ENCODE measurements around the gene LMCD1. TPM values are rescaled to one million over a fixed set of nuclear protein-coding genes. Genes with fewer than 3 reads are reported as not detected.

The LMCD1 gene, protein sequence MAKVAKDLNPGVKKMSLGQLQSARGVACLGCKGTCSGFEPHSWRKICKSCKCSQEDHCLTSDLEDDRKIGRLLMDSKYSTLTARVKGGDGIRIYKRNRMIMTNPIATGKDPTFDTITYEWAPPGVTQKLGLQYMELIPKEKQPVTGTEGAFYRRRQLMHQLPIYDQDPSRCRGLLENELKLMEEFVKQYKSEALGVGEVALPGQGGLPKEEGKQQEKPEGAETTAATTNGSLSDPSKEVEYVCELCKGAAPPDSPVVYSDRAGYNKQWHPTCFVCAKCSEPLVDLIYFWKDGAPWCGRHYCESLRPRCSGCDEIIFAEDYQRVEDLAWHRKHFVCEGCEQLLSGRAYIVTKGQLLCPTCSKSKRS
- total RNA-seq: 10 to 100 TPM; 13.9 to 64.6 (median 25.6) TPM

GRCh38 chr3:8501371-8502131 is at the start of gene LMCD1:
Gene LMCD1, plus strand, starts transcription at chr3:8501823. Its CDS starts 116 bp downstream, at chr3:8501939.
- TF ChIP-seq, protein P1, sequence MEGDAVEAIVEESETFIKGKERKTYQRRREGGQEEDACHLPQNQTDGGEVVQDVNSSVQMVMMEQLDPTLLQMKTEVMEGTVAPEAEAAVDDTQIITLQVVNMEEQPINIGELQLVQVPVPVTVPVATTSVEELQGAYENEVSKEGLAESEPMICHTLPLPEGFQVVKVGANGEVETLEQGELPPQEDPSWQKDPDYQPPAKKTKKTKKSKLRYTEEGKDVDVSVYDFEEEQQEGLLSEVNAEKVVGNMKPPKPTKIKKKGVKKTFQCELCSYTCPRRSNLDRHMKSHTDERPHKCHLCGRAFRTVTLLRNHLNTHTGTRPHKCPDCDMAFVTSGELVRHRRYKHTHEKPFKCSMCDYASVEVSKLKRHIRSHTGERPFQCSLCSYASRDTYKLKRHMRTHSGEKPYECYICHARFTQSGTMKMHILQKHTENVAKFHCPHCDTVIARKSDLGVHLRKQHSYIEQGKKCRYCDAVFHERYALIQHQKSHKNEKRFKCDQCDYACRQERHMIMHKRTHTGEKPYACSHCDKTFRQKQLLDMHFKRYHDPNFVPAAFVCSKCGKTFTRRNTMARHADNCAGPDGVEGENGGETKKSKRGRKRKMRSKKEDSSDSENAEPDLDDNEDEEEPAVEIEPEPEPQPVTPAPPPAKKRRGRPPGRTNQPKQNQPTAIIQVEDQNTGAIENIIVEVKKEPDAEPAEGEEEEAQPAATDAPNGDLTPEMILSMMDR (IDR thresholded peaks at IDR 0.05): peak in 2 of 6 experiments; percentile 27 to 29
- TF ChIP-seq POLR2A (IDR thresholded peaks at IDR 0.05): peak in 1 of 2 donors; percentile 85
- intact Hi-C loops (cut with DNase I): no loop called here
- 2% methylated on average over 31 to 47 of the region's 49 CpGs for WGBS, 2 donors
- no peaks in the 10 kb centered on the region for H3K9me3 ChIP-seq
- no peaks in the 10 kb centered on the region for H3K27me3 ChIP-seq
- peaks cover 26 to 42% of the 10 kb centered on the region in 2 donors for H3K4me1 ChIP-seq
- H3K4me3 ChIP-seq (replicated peaks in 1 of 3): peak within 1 kb of the TSS in 2 of 3 donors; percentile 43 to 78
- DNase-seq: peak; percentile 94 to 96
- no peaks in the 10 kb centered on the region for H3K36me3 ChIP-seq
- peak within 1 kb of the TSS; percentile 87 to 90 (median 88) for H3K27ac ChIP-seq

DNA sequence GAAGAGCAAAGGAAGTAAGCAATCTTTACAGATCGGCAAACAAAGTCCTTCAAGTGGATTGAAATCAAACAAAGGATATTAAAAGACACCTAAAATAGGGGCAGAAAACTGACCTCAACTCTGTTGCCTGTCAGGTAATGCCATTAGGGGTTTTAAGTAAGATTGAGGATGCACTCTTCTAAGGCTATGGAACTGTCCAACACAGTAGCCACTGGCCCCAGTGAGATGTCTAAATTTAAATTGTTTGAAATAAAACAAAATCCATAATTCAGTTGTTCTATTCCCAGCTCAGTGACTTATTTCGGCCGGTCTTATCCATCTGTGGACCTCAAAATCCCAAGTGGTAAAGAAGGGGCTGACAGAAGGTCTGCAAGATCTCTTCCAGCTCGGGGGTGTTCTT is 49.5 kb upstream of the LMCD1 start:
- no peaks in the 10 kb centered on the region for H3K9me3 ChIP-seq
- H3K27ac ChIP-seq: no peak overlapping the region
- WGBS, 2 donors: 83 to 85% methylated on average over 4 of the region's 4 CpGs
- intact Hi-C loops (cut with DNase I): no loop called here
- H3K27me3 ChIP-seq: no peaks in the 10 kb centered on the region
- no peak overlapping the region for H3K4me3 ChIP-seq (replicated peaks in 1 of 3)
- DNase-seq: no peak
- H3K4me1 ChIP-seq: no peaks in the 10 kb centered on the region
- TF ChIP-seq POLR2A (IDR thresholded peaks at IDR 0.05): no peak
- TF ChIP-seq, protein P1 (IDR thresholded peaks at IDR 0.05): no peak
- no peaks in the 10 kb centered on the region for H3K36me3 ChIP-seq

- H3K27ac ChIP-seq: no peak overlapping the region
- intact Hi-C loops (cut with DNase I): no loop called here
- WGBS, 2 donors: 89 to 93% methylated on average over 5 of the region's 5 CpGs
Measured at GRCh38 chr3:8453153-8453552, 48.5 kb upstream of the LMCD1 start.

DNA sequence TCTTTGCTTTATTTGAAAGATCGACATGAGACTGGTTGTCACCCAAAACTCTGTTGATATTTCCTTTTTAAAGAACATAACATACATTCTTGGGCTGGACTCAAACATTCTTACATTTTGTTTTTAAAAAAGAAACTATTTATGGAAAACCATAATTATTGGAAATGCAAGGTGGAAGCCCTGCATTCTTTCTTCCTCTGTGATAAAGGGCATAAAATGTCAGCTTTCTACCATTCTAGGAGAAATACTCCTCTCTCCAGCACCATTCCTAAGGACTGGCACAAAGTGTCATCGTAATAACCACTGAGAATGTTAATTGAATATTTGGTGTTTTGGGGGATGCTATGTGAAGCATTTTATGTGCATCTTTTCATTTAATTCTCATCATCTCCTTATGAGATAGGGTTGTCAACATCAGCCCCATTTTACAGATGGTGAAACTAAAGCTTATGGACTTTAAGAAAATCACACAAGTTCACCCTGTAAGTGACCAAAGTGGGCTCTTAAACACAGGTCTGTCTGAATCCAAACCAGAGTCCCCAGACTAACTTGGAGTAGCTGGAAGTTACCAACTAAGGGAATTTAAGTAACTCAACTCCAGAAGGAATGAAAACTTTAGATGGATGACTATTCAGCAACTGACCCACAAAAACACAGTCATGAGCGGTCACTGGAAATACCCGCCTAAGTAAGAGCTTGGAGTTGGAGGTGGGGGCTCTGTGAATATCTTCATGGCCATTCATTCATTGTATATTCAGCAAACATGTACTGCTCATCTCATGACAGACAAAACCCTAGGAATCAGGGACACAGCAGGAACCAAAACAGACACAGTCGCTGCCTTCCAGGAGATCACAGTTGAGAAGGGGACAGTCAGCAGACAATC is 45.9 kb upstream of the LMCD1 start:
- intact Hi-C loops (cut with DNase I): no loop called here
- H3K4me1 ChIP-seq: peaks cover 6 to 13% of the 10 kb centered on the region in 2 donors
- no peaks in the 10 kb centered on the region for H3K27me3 ChIP-seq
- no peak for DNase-seq
- WGBS, 2 donors: 82 to 86% methylated on average over 5 of the region's 5 CpGs
- H3K36me3 ChIP-seq: no peaks in the 10 kb centered on the region
- TF ChIP-seq, protein P1 (IDR thresholded peaks at IDR 0.05): no peak
- no peak for TF ChIP-seq POLR2A (IDR thresholded peaks at IDR 0.05)
- no peaks in the 10 kb centered on the region for H3K9me3 ChIP-seq
- no peak overlapping the region for H3K4me3 ChIP-seq (replicated peaks in 1 of 3)
- H3K27ac ChIP-seq: no peak overlapping the region

More at GRCh38 chr3:8453153-8453552, 48.5 kb upstream of the LMCD1 start:
- DNase-seq: no peak
- peaks cover 0 to 1% of the 10 kb centered on the region in 2 donors for H3K4me1 ChIP-seq
- H3K36me3 ChIP-seq: no peaks in the 10 kb centered on the region
- no peak for TF ChIP-seq POLR2A (IDR thresholded peaks at IDR 0.05)
- TF ChIP-seq, protein P1 (IDR thresholded peaks at IDR 0.05): no peak
- no peak overlapping the region for H3K4me3 ChIP-seq (replicated peaks in 1 of 3)
- no peaks in the 10 kb centered on the region for H3K27me3 ChIP-seq
- no peaks in the 10 kb centered on the region for H3K9me3 ChIP-seq
